Activated CD4-positive, alpha-beta T cell treated with anti-CD3 and anti-CD28 coated beads, Interleukin-2, amount 10 ng/mL, durations not matched to agents 24 days and 14 days (primary cell): ENCODE measurements around the gene RSPH6A. TPM values are rescaled to one million over a fixed set of nuclear protein-coding genes. Genes with fewer than 3 reads are reported as not detected.

ENCODE experiments used
- DNase-seq: peaks from one replicate; pipeline ENCODE4 v3.0.0; 2022
- H3K27ac Mint-ChIP-seq: one replicate; pipeline ENCODE4 v1.8.0; 2022; ENCODE audit warnings: mild to moderate bottlenecking, mixed read lengths
- H3K27me3 Mint-ChIP-seq: one replicate; pipeline ENCODE4 v1.8.0; 2022; ENCODE audit warnings: mixed read lengths
- H3K36me3 Mint-ChIP-seq: one replicate; pipeline ENCODE4 v1.8.0; 2022; ENCODE audit warnings: low read depth, mild to moderate bottlenecking, mixed read lengths
- H3K4me1 Mint-ChIP-seq: one replicate; pipeline ENCODE4 v1.8.0; 2021; ENCODE audit warnings: mixed read lengths
- H3K4me3 Mint-ChIP-seq: one replicate; pipeline ENCODE4 v1.8.0; 2022; ENCODE audit warnings: mild to moderate bottlenecking, moderate library complexity, mixed read lengths
- H3K9me3 Mint-ChIP-seq: one replicate; pipeline ENCODE4 v1.8.0; 2021; ENCODE audit warnings: mixed read lengths
- intact Hi-C: fragments of 100-400 bp; cut with micrococcal nuclease; formaldehyde crosslinking; loops from one replicate; pipeline ENCODE4 v1.15.1; 2023
- total RNA-seq: library from RNA; stranded (reverse); gene quantifications from 2 replicates; pipeline ENCODE4 v1.2.3, GENCODE V29; 2022

The RSPH6A gene
- total RNA-seq, 1 donor from 2014 or later = 0.35 TPM

- Mint-ChIP-seq H3K27ac (no peak overlapping the region), H3K27me3 (peaks cover 32% of the 10 kb centered on the region), H3K36me3 (peaks cover 49% of the 10 kb centered on the region), H3K9me3 (no peaks in the 10 kb centered on the region), H3K4me1 (peaks cover 6% of the 10 kb centered on the region), H3K4me3 (no peak overlapping the region)
- no peak for DNase-seq
- intact Hi-C loops = no loop called here
These were observed 29.2 kb downstream of the RSPH6A start for GRCh38 chr19:45785781-45786532.

GRCh38 chr19:45785097-45785496 is 30.0 kb downstream of the RSPH6A start:
- H3K27me3 Mint-ChIP-seq = peaks cover 37% of the 10 kb centered on the region

GRCh38 chr19:45784096-45784495 is 31.0 kb downstream of the RSPH6A start:
- H3K27me3 Mint-ChIP-seq = peaks cover 42% of the 10 kb centered on the region
- intact Hi-C loops = no loop called here
- H3K4me1 Mint-ChIP-seq = peaks cover 10% of the 10 kb centered on the region
- H3K36me3 Mint-ChIP-seq = peaks cover 33% of the 10 kb centered on the region
- no peak overlapping the region for H3K4me3 Mint-ChIP-seq
- no peak overlapping the region for H3K27ac Mint-ChIP-seq
- no peaks in the 10 kb centered on the region for H3K9me3 Mint-ChIP-seq
- DNase-seq = no peak

More at GRCh38 chr19:45785097-45785496, 30.0 kb downstream of the RSPH6A start:
- no peaks in the 10 kb centered on the region for H3K9me3 Mint-ChIP-seq
- peaks cover 4% of the 10 kb centered on the region for H3K4me1 Mint-ChIP-seq
- no peak overlapping the region for H3K27ac Mint-ChIP-seq
- peaks cover 42% of the 10 kb centered on the region for H3K36me3 Mint-ChIP-seq
- DNase-seq = peak; percentile 56
- intact Hi-C loops = no loop called here
- no peak overlapping the region for H3K4me3 Mint-ChIP-seq

DNA sequence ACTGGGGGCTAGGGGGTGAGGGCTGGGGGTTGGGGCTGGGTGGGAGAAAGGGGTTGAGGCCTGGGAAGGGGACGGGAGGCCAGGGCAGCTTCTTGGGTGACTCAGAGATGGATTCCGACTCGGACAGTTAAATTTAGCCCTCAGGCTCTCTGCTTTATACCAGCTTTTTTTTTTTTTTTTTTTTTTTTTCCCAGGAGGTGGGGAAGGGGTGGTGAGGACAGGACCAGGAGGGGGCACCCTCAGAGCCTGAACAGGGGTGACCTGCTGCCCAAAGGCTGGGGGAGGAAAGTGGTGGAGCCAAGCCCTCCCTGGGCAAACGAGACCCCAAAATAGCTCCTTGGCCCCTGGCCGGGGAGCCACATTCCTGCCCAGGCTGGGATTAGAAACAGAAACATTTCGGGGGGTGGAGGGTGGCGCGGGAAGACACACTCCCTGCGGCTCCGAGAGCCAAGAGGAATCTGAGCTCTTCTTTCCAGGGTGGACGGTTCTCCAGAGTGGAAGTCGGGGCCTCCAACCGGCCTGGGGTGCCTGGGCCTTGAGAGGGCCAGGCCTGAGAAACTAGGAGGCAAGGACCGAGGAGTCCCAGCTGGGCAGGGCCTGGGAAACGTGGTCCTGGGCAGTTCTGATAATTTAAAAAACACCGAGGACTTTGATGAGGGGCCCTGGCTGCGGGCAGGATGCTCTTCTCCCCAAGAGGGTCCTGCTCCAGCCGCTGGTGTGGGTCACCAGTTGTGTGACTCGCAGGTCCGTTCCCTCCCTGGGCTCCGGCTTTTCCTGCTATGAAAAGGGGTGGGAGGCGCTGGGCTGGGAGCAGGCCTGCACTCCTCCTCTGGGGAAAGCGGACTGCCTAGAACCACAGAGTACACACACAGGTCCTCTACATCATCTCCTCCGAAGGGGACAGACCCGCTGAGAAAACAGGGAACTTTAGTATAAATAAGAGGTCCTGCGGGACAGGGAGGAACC is 32.0 kb downstream of the RSPH6A start:
- Mint-ChIP-seq H3K9me3 (no peaks in the 10 kb centered on the region), H3K27me3 (peaks cover 34% of the 10 kb centered on the region), H3K27ac (no peak overlapping the region), H3K4me1 (peaks cover 15% of the 10 kb centered on the region), H3K36me3 (peaks cover 25% of the 10 kb centered on the region), H3K4me3 (no peak overlapping the region)
- no peak for DNase-seq
- intact Hi-C loops = no loop called here

DNA sequence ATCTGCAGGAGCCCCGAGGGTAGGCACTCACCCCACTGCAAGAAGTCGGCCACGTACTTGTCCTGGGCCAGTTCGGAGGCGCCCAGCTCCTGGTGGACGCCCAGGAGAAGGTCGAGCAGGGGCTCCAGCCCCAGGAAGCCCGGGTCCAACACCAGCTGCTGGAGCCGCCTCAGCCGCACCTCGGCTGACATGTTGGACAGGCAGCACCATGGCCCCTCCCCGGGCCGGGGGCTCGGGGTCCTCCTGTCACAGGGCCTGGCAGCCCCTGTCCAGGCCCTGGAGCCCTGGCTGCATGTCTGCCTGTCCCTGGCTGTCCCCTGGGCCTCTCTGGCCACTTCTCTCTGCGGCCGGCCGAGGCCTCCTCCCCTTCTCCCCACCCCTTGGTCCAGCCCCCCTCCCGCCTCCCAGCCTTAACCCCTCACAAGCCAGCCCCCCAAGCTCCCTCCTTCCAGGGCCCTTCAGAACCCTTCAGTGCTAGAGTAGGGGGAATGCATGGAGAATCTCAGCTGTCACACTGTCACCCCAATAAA is 32.9 kb downstream of the RSPH6A start, which contains the start of gene DMPK:
DMPK (minus strand) TSS at position 329 of the 530 bp plus-strand sequence; CDS start at position 191, 138 bp downstream.
- DNase-seq = no peak
- intact Hi-C loops = no loop called here
- Mint-ChIP-seq H3K27me3 (peaks cover 29% of the 10 kb centered on the region), H3K9me3 (no peaks in the 10 kb centered on the region), H3K27ac (no peak within 1 kb of the TSS), H3K36me3 (peaks cover 16% of the 10 kb centered on the region), H3K4me3 (no peak within 1 kb of the TSS), H3K4me1 (peaks cover 15% of the 10 kb centered on the region)

DNA sequence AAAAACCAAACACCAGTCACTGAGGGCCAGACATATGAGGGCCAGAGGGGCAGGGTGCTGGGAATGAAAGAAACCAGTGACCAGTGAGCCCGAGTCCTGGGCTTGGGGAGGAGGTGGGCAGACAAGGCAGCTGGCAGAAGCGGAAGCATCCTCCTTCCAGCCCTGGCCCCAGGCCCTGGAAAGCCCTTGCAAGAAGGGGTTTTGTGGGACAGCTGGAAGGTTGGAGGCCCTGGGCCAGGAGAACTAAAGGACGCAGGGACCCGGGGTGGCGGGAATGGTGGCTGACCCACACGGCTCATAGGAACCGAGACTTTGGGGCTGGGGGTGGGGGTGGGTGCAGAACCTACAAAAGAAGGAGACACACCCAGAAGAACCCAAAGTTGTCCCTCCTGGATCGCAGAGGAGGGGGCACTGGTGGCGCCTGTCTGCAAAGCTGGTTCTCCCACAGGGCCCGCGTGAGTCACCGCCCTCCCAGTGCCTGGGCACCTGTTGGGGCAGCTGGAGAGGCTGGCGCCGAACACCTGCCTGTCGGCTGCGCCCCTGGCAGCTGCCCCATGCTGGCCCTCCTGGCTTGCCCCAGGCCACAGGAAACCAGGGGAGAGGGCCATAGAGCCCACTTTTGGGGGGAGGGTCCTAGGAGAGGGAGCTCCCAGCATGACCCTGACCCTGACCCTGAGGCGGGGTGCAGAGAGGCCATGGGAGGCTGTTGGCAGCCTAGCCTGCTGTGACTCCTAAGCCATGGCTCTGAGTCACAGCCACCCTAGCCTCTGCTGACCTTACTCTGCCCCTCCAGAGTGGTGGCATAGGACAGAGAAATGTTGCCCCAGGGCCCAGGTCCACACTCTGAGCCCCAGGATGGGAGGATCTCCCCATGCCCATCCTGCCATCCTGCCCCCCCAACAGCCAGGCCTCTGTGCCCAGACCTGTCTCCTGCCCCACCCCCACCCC is 33.6 kb downstream of the RSPH6A start:
- peaks cover 29% of the 10 kb centered on the region for H3K27me3 Mint-ChIP-seq
- intact Hi-C loops = no loop called here
- H3K4me3 Mint-ChIP-seq = no peak overlapping the region
- peaks cover 12% of the 10 kb centered on the region for H3K36me3 Mint-ChIP-seq
- H3K9me3 Mint-ChIP-seq = no peaks in the 10 kb centered on the region
- DNase-seq = no peak
- H3K4me1 Mint-ChIP-seq = peaks cover 15% of the 10 kb centered on the region
- H3K27ac Mint-ChIP-seq = no peak overlapping the region

GRCh38 chr19:45780448-45781213 is 34.5 kb downstream of the RSPH6A start:
- H3K4me3 Mint-ChIP-seq = no peak overlapping the region
- no peaks in the 10 kb centered on the region for H3K9me3 Mint-ChIP-seq
- no peak for DNase-seq
- H3K36me3 Mint-ChIP-seq = peaks cover 8% of the 10 kb centered on the region
- peaks cover 15% of the 10 kb centered on the region for H3K4me1 Mint-ChIP-seq
- H3K27me3 Mint-ChIP-seq = peaks cover 29% of the 10 kb centered on the region
- no peak overlapping the region for H3K27ac Mint-ChIP-seq
- intact Hi-C loops = no loop called here

GRCh38 chr19:45780146-45780447 is 35.0 kb downstream of the RSPH6A start:
- intact Hi-C loops = no loop called here
- H3K27me3 Mint-ChIP-seq = peaks cover 27% of the 10 kb centered on the region
- H3K27ac Mint-ChIP-seq = no peak overlapping the region
- no peak overlapping the region for H3K4me3 Mint-ChIP-seq
- no peaks in the 10 kb centered on the region for H3K9me3 Mint-ChIP-seq
- no peak for DNase-seq
- H3K4me1 Mint-ChIP-seq = peaks cover 15% of the 10 kb centered on the region
- H3K36me3 Mint-ChIP-seq = peaks cover 6% of the 10 kb centered on the region

- Mint-ChIP-seq H3K27me3 (peaks cover 26% of the 10 kb centered on the region), H3K4me3 (peak overlapping the region; percentile 72), H3K36me3 (peaks cover 6% of the 10 kb centered on the region), H3K9me3 (no peaks in the 10 kb centered on the region), H3K27ac (peak overlapping the region; percentile 34), H3K4me1 (peaks cover 15% of the 10 kb centered on the region)
- intact Hi-C loops = loop anchor here (1.0 kb wide), 2 partner anchors 9 to 13 kb away; partner anchors contain the start of gene DMWD
- peak; percentile 96 for DNase-seq
These were observed 35.6 kb downstream of the RSPH6A start for GRCh38 chr19:45779231-45780145.

GRCh38 chr19:45778010-45778661 is 37.0 kb downstream of the RSPH6A start:
- Mint-ChIP-seq H3K27ac (no peak overlapping the region), H3K9me3 (no peaks in the 10 kb centered on the region)
- intact Hi-C loops = no loop called here

DNA sequence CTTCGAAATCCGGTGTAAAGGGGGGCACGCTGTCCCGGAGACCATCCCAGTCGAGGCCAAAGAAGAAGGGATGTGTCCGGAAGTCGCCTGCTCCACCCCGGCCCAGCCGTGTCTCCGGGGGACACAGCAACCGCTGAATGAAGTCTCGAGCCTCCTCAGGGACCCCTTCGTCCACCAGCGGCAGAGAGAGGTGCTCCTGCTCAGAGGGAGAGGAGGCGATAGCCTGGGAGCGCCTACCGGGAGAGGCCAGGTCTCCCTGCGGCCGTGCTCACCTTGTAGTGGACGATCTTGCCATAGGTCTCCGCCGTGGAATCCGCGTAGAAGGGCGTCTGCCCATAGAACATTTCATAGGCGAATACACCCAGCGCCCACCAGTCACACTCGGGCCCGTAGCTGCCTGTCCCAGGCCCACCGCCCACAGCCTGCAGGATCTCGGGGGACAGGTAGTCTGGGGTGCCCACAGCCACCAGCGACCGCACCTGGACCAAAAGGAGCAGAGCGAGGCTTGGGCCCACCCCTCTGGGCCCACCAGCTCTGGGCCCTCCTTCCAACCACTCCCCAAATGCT is 37.6 kb downstream of the RSPH6A start:
- no peaks in the 10 kb centered on the region for H3K9me3 Mint-ChIP-seq
- DNase-seq = no peak

More at GRCh38 chr19:45778010-45778661, 37.0 kb downstream of the RSPH6A start:
- Mint-ChIP-seq H3K4me1 (peaks cover 15% of the 10 kb centered on the region), H3K36me3 (peaks cover 3% of the 10 kb centered on the region), H3K4me3 (peak overlapping the region; percentile 72), H3K27me3 (peaks cover 22% of the 10 kb centered on the region)
- no peak for DNase-seq

More for the DNA sequence above, 37.6 kb downstream of the RSPH6A start:
- intact Hi-C loops = no loop called here
- peaks cover 3% of the 10 kb centered on the region for H3K36me3 Mint-ChIP-seq
- no peak overlapping the region for H3K27ac Mint-ChIP-seq
- H3K4me1 Mint-ChIP-seq = peaks cover 15% of the 10 kb centered on the region
- H3K27me3 Mint-ChIP-seq = peaks cover 23% of the 10 kb centered on the region
- H3K4me3 Mint-ChIP-seq = no peak overlapping the region
